Measurements from ENCODE around the gene FAM13C. TPM values are rescaled to one million over a fixed set of nuclear protein-coding genes. Genes with fewer than 3 reads are reported as not detected.

Gene FAM13C
- total and polyA plus RNA-seq, 9 of the 15 experiments (the other 6 are each of a cell fraction or from before 2014, with no cell fraction given): not detected

DNA sequence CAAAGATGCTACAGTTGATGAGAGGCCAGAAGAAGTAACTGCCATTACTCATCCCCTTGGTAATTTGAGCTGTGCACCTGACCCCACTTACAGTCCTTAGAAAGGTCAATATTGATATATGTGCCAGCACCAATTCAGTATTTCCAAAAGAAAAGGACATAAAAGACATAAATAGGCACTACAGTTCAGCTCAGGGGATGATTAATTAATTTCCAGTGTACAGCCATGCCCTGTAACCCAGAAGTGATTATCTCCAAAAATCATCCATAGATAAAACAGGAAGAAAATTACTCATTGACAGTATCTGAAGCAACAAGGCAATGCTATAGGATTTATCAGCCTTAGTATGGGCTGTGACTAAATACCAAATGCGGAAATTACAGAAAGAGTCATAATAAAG is 103.5 kb downstream of the FAM13C start:
- BruUV-seq (replicated peaks): no TSS peak
- ATAC-seq: no peak
- no peak overlapping the region for H3K4me3 ChIP-seq
- CTCF ChIA-PET (ENCODE audit: low intra/inter-chr PET ratio): no interaction called here
- no peak overlapping the region for H3K4me2 ChIP-seq (ENCODE audit: insufficient read depth, low read length)
- no peak for DNase-seq (ENCODE audit: extremely low read depth in 1 of 4, low spot score in 3 of 4)
- H3K27me3 ChIP-seq (ENCODE audit: control insufficient read depth in 2 of 2, insufficient read depth in 2 of 2, low read length in 2 of 2): no peaks in the 10 kb centered on the region
- WGBS (ENCODE audit: insufficient coverage, low coverage, missing lambda C conversion rate): 0% methylated on average over 1 of the region's 1 CpG
- POLR2A ChIA-PET: interaction anchor here (0.6 kb wide), 1 partner anchor 13 kb away, joined by 3 read pairs; no protein-coding TSS in a partner anchor
- in situ Hi-C loops (cut with MboI): no loop called here
- H2AFZ ChIP-seq (ENCODE audit: low read depth, low read length): no peak overlapping the region
- no peaks in the 10 kb centered on the region for H3K4me1 ChIP-seq (replicated peaks in 1 of 2; ENCODE audit: control insufficient read depth in 2 of 2, insufficient read depth in 2 of 2, low read length in 2 of 2)
- no peaks in the 10 kb centered on the region for H3K9me1 ChIP-seq (ENCODE audit: control insufficient read depth, insufficient read depth, low read length)
- no peaks in the 10 kb centered on the region for H3K36me3 ChIP-seq (ENCODE audit: control insufficient read depth, insufficient read depth, low read length)
- no peaks in the 10 kb centered on the region for H3K9me3 ChIP-seq (replicated peaks; ENCODE audit: control insufficient read depth, insufficient read depth, low read depth, low read length)
- intact Hi-C loops (cut with micrococcal nuclease): no loop called here
- H4K20me1 ChIP-seq (replicated peaks; ENCODE audit: control insufficient read depth, insufficient read depth, low read length): no peaks in the 10 kb centered on the region
- H3K9ac ChIP-seq (ENCODE audit: insufficient read depth in 1 of 2, low read depth in 2 of 2, low read length in 2 of 2): no peak overlapping the region
- no peaks in the 10 kb centered on the region for H3K79me2 ChIP-seq (ENCODE audit: control insufficient read depth, insufficient read depth, low read length)
- FAIRE-seq: no peak
- H3K27ac ChIP-seq (ENCODE audit: extremely low read depth, low read depth, low read length): no peak overlapping the region
- TF ChIP-seq ZNF175 (CRISPR knock-in tag; IDR thresholded peaks at IDR 0.05; ENCODE audit: low read depth): no peak
- TF ChIP-seq SMAD4 (CRISPR knock-in tag; conservative IDR thresholded peaks at IDR 0.05): no peak
- no peak for TF ChIP-seq KDM4B (IDR thresholded peaks at IDR 0.05; ENCODE audit: borderline replicate concordance in 2 of 2, low read depth in 1 of 2)
- no peak for TF ChIP-seq LARP7 (IDR thresholded peaks at IDR 0.05)
- TF ChIP-seq PURB (CRISPR knock-in tag; IDR thresholded peaks at IDR 0.05; ENCODE audit: low read depth): no peak
- TF ChIP-seq ELF2 (CRISPR knock-in tag; IDR thresholded peaks at IDR 0.05): no peak
- no peak for TF ChIP-seq MAFK (IDR thresholded peaks at IDR 0.05; ENCODE audit: low read length)
- no peak for TF ChIP-seq MED1 (CRISPR knock-in tag; IDR thresholded peaks at IDR 0.05; ENCODE audit: borderline replicate concordance)
- TF ChIP-seq ZBTB1 (CRISPR knock-in tag; IDR thresholded peaks at IDR 0.05; ENCODE audit: borderline replicate concordance, low read depth): no peak
- TF ChIP-seq, protein P1, sequence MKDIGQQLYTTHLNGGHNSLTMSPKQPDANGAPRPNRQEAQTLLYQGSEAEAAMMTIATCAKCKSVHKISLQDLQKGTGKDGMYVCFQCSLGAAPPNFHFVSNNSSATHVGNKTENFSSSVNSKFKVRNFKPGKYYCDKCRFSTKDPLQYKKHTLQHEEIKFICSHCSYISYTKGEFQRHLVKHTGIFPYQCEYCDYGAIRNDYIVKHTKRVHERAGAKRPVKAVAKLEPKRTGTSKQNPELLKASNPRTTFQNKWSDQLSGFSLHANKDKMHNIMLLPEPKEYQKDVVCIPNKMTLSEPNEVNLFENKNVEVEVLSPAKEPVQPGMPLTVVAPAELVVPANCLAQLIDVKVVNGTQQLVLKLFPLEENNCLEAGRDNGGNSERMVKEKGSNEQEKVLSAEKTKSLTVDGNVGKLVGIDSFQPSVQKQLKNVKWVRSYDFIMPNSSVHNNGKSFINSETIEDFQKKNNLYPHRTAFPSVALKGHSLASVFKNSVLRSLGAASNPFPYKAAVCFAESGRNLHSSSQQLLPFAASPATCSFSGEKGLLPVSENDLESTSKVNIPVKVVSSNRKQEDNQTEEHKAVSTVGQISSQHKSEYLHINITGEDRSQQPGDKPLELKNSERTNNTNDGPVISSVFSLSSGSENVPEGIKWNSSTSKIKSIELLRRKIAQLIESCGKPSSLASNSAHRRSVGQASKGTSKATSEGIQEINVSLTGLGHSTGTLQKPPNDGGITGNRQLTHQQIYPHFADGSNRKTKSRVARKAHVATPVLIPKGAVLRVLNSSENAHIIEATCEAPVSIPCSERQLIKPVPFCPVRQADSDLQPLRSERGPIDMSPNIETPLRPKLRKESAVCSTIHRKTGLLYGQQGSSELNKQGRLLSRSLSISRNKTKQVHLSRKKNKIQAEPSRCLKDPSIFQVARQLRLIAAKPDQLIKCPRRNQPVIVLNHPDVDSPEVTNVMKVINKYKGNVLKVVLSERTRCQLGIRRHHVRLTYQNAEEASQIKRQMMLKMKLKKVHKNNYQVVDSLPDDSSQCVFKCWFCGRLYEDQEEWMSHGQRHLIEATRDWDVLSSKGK (CRISPR knock-in tag; IDR thresholded peaks at IDR 0.05): no peak
- TF ChIP-seq ELF4 (CRISPR knock-in tag; IDR thresholded peaks at IDR 0.05): no peak
- no peak for TF ChIP-seq ZC3H8 (IDR thresholded peaks at IDR 0.05)
- TF ChIP-seq RBM15 (IDR thresholded peaks at IDR 0.05; ENCODE audit: insufficient read depth, low read length): no peak
- no peak for TF ChIP-seq TCF7L2 (IDR thresholded peaks at IDR 0.05; ENCODE audit: low read depth, low read length)
- TF ChIP-seq ASH1L (IDR thresholded peaks at IDR 0.05; ENCODE audit: borderline replicate concordance, low read depth, partially characterized antibody): no peak
- TF ChIP-seq MAZ (CRISPR knock-in tag; conservative IDR thresholded peaks at IDR 0.05 in 1 of 2, IDR thresholded peaks at IDR 0.05 in 1 of 2): no peak
